ENCODE results near the gene DLEC1. TPM values are rescaled to one million over a fixed set of nuclear protein-coding genes. Genes with fewer than 3 reads are reported as not detected.

Gene DLEC1
- total RNA-seq, 1 experiment from 2014 or later = 1.3 TPM

DNA sequence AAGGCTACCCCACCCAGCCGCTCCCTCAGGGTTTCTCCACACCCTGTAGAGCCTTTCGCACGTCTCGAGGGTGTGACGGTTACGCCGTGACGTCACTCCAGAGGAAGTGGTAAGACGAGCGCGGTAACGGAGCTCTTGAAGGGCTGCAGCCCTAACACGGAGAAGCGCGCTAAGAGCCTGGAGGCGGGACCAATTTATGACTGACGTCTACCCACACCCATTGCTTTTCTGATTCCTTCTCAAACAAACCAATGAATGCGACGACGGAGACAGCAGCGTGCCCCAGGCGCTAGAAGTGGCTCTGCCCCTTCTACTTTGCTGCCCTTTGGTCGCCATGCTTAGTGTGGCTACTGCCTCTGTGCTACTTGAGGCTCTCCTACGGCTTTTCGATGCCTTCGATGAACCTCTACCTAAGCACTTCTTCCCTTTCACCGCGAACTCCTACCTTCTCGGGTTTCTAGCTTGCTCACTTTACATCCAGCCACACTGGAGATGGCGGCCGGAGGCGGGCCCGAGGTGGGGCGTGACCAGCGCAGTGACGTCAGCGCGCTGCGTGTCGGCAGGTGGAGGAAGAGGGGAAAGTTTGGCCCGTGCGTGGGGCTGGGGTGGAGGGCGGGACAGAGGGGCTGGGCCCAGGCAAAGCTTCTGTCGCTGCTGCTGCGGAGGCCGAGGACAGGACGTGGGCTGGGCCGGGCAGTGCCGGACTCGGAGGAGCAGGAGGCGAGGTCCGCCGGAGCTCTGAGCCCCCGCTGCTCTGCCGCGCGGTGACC lies 126.1 kb downstream of the DLEC1 start, which contains the start of gene OXSR1:
OXSR1 (plus strand) TSS at position 586 of the 770 bp plus-strand sequence. CDS start 340 bp downstream, outside the sequence.
- H3K27me3 ChIP-seq (ENCODE audit: control insufficient read depth, insufficient read depth, low read length) = no peaks in the 10 kb centered on the region

DNA sequence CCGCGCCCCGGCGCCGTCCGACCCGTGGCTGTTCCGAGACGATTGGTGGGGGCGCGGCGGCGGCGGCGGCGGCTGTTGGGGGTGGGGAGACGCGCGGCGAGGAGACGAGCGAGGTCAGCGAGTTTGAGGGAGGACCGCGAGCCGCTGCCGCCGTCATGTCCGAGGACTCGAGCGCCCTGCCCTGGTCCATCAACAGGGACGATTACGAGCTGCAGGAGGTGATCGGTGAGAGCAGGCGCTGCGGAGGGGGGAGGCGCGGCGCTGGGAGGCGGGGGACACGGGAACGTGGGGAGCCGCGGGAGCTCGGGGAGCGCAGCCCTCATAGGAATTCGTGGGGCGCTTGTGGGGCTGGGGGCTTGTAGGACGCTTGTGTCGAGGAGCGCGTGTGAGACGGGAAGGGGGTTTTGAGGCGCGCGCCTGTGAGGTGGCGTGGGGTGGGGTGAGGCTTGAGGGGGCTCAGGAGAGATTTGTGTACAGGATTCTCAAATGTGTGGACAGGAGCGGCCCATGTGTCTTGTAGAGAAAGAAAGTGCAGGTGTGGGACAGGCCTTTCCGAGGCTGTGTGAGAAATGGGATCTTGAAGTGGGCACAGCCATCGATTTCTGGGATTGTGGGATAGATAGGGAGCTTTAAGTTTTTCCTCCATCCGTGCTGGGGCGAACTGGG lies 126.8 kb downstream of the DLEC1 start:
- Histone ChIP-seq H3K36me3 (replicated peaks; ENCODE audit: control insufficient read depth, insufficient read depth, low read length) (no peaks in the 10 kb centered on the region), H3K4me3 (ENCODE audit: insufficient read depth, low read depth, low read length) (peak overlapping the region; percentile 93), H3K27me3 (ENCODE audit: control insufficient read depth, insufficient read depth, low read length) (no peaks in the 10 kb centered on the region)
- peak; percentile 30 for DNase-seq

More for the DNA sequence above, 126.1 kb downstream of the DLEC1 start, which contains the start of gene OXSR1:
- Histone ChIP-seq H3K36me3 (replicated peaks; ENCODE audit: control insufficient read depth, insufficient read depth, low read length) (no peaks in the 10 kb centered on the region), H3K4me3 (ENCODE audit: insufficient read depth, low read depth, low read length) (peak within 1 kb of the TSS; percentile 93)
- peak; percentile 89 for DNase-seq

- Histone ChIP-seq H3K36me3 (replicated peaks; ENCODE audit: control insufficient read depth, insufficient read depth, low read length) (no peaks in the 10 kb centered on the region), H3K27me3 (ENCODE audit: control insufficient read depth, insufficient read depth, low read length) (no peaks in the 10 kb centered on the region), H3K4me3 (ENCODE audit: insufficient read depth, low read depth, low read length) (no peak overlapping the region)
- DNase-seq = no peak
These were observed 128.6 kb downstream of the DLEC1 start for GRCh38 chr3:38167591-38167990.

DNA sequence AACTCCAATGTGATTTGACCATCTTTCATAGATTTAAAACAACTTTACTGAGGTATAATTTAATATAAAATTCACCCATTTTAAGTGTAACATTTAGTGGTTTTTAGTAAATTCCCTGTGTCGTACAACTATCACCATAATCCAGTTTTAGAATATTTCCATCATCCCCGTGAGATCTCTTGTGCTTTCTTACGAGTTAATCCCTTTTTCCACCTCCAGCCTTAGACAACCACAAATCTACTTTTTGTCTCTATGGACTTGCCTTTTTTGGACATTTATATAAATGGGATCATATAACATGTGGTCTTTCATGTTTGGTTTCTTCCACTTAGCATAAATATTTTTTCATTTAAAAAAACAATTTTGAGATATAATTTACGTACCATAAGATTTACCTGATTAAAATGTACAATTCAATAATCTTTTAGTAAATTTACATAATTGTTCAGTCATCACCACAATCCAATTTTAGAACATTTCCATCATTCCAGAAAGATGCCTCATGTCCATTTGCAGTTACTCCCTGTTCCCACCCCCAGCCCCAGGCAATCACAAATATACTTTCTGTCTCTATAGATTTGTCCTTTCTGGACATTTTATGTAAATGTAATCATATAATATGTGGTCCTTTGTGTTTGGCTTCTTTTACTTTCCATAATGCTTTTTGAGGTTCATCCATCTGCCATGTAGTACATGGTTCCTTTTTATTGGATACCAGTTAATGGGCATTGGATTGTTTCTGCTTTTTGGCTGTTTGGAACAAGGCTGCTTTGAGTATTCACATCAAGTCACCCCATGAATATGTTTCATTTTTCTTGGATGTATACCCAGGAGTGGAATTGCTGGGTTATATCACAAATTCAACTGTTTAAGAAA lies 129.4 kb downstream of the DLEC1 start:
- Histone ChIP-seq H3K4me3 (ENCODE audit: insufficient read depth, low read depth, low read length) (no peak overlapping the region), H3K36me3 (replicated peaks; ENCODE audit: control insufficient read depth, insufficient read depth, low read length) (no peaks in the 10 kb centered on the region), H3K27me3 (ENCODE audit: control insufficient read depth, insufficient read depth, low read length) (no peaks in the 10 kb centered on the region)
- no peak for DNase-seq

DNA sequence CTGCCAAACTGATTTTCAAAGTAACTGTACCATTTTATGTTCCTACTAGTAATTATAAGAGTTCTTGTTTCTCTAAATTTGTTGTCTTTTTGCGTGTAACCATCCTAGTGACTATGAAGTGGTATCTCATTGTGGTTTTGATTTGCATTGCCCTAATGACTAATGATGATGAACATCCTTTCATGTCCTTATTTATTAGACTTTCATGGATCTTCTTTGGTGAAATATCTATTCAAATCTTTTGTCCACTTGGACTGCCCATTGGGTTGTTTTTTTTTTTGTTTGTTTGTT lies 130.0 kb downstream of the DLEC1 start:
- no peak for DNase-seq
- H3K36me3 ChIP-seq (replicated peaks; ENCODE audit: control insufficient read depth, insufficient read depth, low read length) = no peaks in the 10 kb centered on the region
- no peaks in the 10 kb centered on the region for H3K27me3 ChIP-seq (ENCODE audit: control insufficient read depth, insufficient read depth, low read length)
- no peak overlapping the region for H3K4me3 ChIP-seq (ENCODE audit: insufficient read depth, low read depth, low read length)

- H3K4me3 ChIP-seq (ENCODE audit: insufficient read depth, low read depth, low read length) = no peak overlapping the region
- DNase-seq = no peak
- H3K27me3 ChIP-seq (ENCODE audit: control insufficient read depth, insufficient read depth, low read length) = no peaks in the 10 kb centered on the region
- no peaks in the 10 kb centered on the region for H3K36me3 ChIP-seq (replicated peaks; ENCODE audit: control insufficient read depth, insufficient read depth, low read length)
These were observed 131.7 kb downstream of the DLEC1 start for GRCh38 chr3:38170722-38171121.

GRCh38 chr3:38171622-38172021 lies 132.6 kb downstream of the DLEC1 start:
- Histone ChIP-seq H3K36me3 (replicated peaks; ENCODE audit: control insufficient read depth, insufficient read depth, low read length) (no peaks in the 10 kb centered on the region), H3K4me3 (ENCODE audit: insufficient read depth, low read depth, low read length) (no peak overlapping the region), H3K27me3 (ENCODE audit: control insufficient read depth, insufficient read depth, low read length) (no peaks in the 10 kb centered on the region)
- DNase-seq = no peak

Other genes starting within 250 kb of the DLEC1 start
- gene CTDSPL, start 177.3 kb upstream of the DLEC1 start, total RNA-seq (2014; rRNA removed; shearing (Covaris generic)) = 20.3 and 21.1 TPM in 2 replicates
- gene VILL, start 48.4 kb upstream of the DLEC1 start, total RNA-seq (2014; rRNA removed; shearing (Covaris generic)) = 5.0 and 5.3 TPM in 2 replicates
- 22.2 and 22.3 TPM in 2 replicates for gene PLCD1, start 9.6 kb upstream of the DLEC1 start, total RNA-seq (2014; rRNA removed; shearing (Covaris generic))
- 12.8 and 15.7 TPM in 2 replicates for gene ACAA1, start 97.9 kb downstream of the DLEC1 start, total RNA-seq (2014; rRNA removed; shearing (Covaris generic))
- gene MYD88, start 99.5 kb downstream of the DLEC1 start, total RNA-seq (2014; rRNA removed; shearing (Covaris generic)) = 1.8 and 3.4 TPM in 2 replicates
- 25.5 and 30.9 TPM in 2 replicates for gene OXSR1, start 126.3 kb downstream of the DLEC1 start, total RNA-seq (2014; rRNA removed; shearing (Covaris generic))
- gene SLC22A13, start 226.6 kb downstream of the DLEC1 start, total RNA-seq (2014; rRNA removed; shearing (Covaris generic)) = 0.11 and 0.24 TPM in 2 replicates
- 0.03 TPM in 1 of 2 replicates, not detected in the other for gene SLC22A14, start 243.1 kb downstream of the DLEC1 start, total RNA-seq (2014; rRNA removed; shearing (Covaris generic))

Measured in H7 (cell line).